ENCODE results near the gene SLC35F1.

Gene SLC35F1

GRCh38 chr6:118101220-118101619 is 194.2 kb downstream of the SLC35F1 start:
- DNase-seq (ENCODE audit: insufficient read length, low spot score): no peak
- FAIRE-seq: no peak

- no peak for FAIRE-seq
- DNase-seq (ENCODE audit: insufficient read length, low spot score): no peak
Observed at GRCh38 chr6:118101831-118102345, 194.8 kb downstream of the SLC35F1 start.

GRCh38 chr6:118102401-118102800 is 195.3 kb downstream of the SLC35F1 start:
- no peak for FAIRE-seq
- DNase-seq (ENCODE audit: insufficient read length, low spot score): no peak

GRCh38 chr6:118103381-118104146 is 196.5 kb downstream of the SLC35F1 start:
- DNase-seq (ENCODE audit: insufficient read length, low spot score) (no peak), FAIRE-seq (no peak)

GRCh38 chr6:118122161-118122725 is 215.2 kb downstream of the SLC35F1 start:
- DNase-seq (ENCODE audit: insufficient read length, low spot score): no peak
- FAIRE-seq: no peak

GRCh38 chr6:118122801-118123200 is 215.7 kb downstream of the SLC35F1 start:
- no peak for DNase-seq (ENCODE audit: insufficient read length, low spot score)
- FAIRE-seq: peak; percentile 11

- DNase-seq (ENCODE audit: insufficient read length, low spot score) (no peak), FAIRE-seq (no peak)
Observed at GRCh38 chr6:118123503-118124037, 216.5 kb downstream of the SLC35F1 start.

- FAIRE-seq: no peak
Observed at GRCh38 chr6:118124851-118125250, 217.8 kb downstream of the SLC35F1 start.

GRCh38 chr6:118128755-118129154 is 221.7 kb downstream of the SLC35F1 start:
- FAIRE-seq: no peak

More at GRCh38 chr6:118124851-118125250, 217.8 kb downstream of the SLC35F1 start:
- DNase-seq (ENCODE audit: insufficient read length, low spot score): no peak

GRCh38 chr6:118134206-118134605 is 227.1 kb downstream of the SLC35F1 start:
- DNase-seq (ENCODE audit: insufficient read length, low spot score) (no peak), FAIRE-seq (no peak)

More at GRCh38 chr6:118128755-118129154, 221.7 kb downstream of the SLC35F1 start:
- DNase-seq (ENCODE audit: insufficient read length, low spot score): no peak

- FAIRE-seq: no peak
- no peak for DNase-seq (ENCODE audit: insufficient read length, low spot score)
Observed at GRCh38 chr6:118134736-118135135, 227.7 kb downstream of the SLC35F1 start.

GRCh38 chr6:118135371-118135770 is 228.3 kb downstream of the SLC35F1 start:
- DNase-seq (ENCODE audit: insufficient read length, low spot score) (no peak), FAIRE-seq (no peak)

GRCh38 chr6:118141211-118141610 is 234.1 kb downstream of the SLC35F1 start:
- FAIRE-seq (no peak), DNase-seq (ENCODE audit: insufficient read length, low spot score) (no peak)

- DNase-seq (ENCODE audit: insufficient read length, low spot score) (no peak), FAIRE-seq (no peak)
Observed at GRCh38 chr6:118146584-118146983, 239.5 kb downstream of the SLC35F1 start.

GRCh38 chr6:118147511-118147910 is 240.4 kb downstream of the SLC35F1 start:
- FAIRE-seq (no peak), DNase-seq (ENCODE audit: insufficient read length, low spot score) (no peak)

GRCh38 chr6:118148561-118148960 is 241.5 kb downstream of the SLC35F1 start:
- FAIRE-seq (no peak), DNase-seq (ENCODE audit: insufficient read length, low spot score) (no peak)

- FAIRE-seq: no peak
Observed at GRCh38 chr6:118152524-118152923, 245.5 kb downstream of the SLC35F1 start.

GRCh38 chr6:118161343-118161742 is 254.3 kb downstream of the SLC35F1 start:
- FAIRE-seq (no peak), DNase-seq (ENCODE audit: insufficient read length, low spot score) (no peak)

More at GRCh38 chr6:118152524-118152923, 245.5 kb downstream of the SLC35F1 start:
- DNase-seq (ENCODE audit: insufficient read length, low spot score): no peak

GRCh38 chr6:118163542-118163941 is 256.5 kb downstream of the SLC35F1 start:
- DNase-seq (ENCODE audit: insufficient read length, low spot score): no peak
- FAIRE-seq: no peak

- DNase-seq (ENCODE audit: insufficient read length, low spot score): no peak
- FAIRE-seq: no peak
Observed at GRCh38 chr6:118165500-118165899, 258.4 kb downstream of the SLC35F1 start.

- no peak for FAIRE-seq
Observed at GRCh38 chr6:118168421-118168820, 261.4 kb downstream of the SLC35F1 start.

GRCh38 chr6:118171852-118172251 is 264.8 kb downstream of the SLC35F1 start:
- no peak for DNase-seq (ENCODE audit: insufficient read length, low spot score)
- FAIRE-seq: no peak

More at GRCh38 chr6:118168421-118168820, 261.4 kb downstream of the SLC35F1 start:
- no peak for DNase-seq (ENCODE audit: insufficient read length, low spot score)
